GM19099 (cell line): ENCODE results near the gene QKI.
A peak's percentile ranks its signal among the peaks of the same experiment; 100 is the strongest.

Source experiments
- POLR2A ChIP-seq: IDR thresholded peaks from 3 replicates; pipeline ENCODE4 v1.6.1; 2011; ENCODE audit warnings: low read depth; ENCODE audit not compliant: insufficient read length; ENCODE audit errors: extremely low read depth

QKI gene

GRCh38 chr6:163414117-163414945 lies at the start of gene QKI:
Gene QKI, plus strand, starts transcription at chr6:163414718. Its CDS starts 476 bp downstream, at chr6:163415194.
- TF ChIP-seq POLR2A: peak; percentile 71

DNA sequence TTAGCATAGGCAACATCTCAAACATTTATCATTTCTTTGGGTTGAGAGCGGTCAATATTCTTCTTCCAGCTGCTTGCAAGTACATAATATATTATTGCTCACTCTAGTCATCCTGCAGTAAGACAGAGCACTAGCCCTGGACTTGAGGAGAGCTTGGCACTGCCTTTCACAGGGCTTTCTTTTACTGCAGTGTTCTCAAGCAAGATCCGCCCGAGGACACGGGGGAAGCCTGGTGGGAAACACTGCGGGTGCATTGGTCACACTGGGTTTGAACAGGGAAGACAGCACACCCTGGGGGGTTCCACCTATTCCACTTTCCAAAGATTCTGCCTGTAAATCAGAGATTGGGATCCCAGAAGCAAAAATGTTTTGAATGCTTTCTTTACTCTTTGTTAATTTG lies 48.2 kb upstream of the QKI start:
- TF ChIP-seq POLR2A: no peak

DNA sequence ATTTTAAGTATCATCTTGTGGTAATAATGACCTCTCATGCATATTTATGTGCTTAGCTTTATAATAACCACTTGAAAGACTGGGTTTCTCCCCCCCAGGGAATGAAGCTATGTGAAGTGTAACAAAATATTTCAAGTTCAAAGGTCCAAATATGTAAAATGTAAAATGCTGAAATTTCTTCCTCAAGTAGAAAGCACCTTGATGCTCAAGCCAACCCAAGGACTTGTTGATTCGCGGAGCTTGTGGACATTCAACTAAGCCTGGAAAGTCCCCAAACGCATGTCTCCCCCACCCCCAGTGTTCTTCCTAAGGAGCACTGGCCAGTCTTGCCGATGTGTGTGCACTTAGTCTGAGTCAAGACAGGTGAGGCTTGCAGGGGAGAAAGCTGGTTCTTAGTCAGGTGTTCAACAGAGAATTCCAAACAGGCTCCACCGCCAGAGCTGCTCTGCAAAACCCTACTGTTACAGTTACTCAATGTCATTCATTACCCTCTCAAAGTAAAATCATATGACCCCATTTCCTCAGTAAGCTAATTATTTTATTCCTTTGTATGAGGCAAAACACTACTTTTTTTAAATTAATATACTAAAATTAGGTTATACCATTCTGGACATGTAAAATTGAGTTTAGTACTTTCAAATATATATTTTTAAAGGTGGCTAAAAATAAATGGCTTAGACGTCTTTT lies 46.9 kb upstream of the QKI start:
- TF ChIP-seq POLR2A: no peak

- TF ChIP-seq POLR2A: no peak
Measured at GRCh38 chr6:163369141-163369540, 45.4 kb upstream of the QKI start.

DNA sequence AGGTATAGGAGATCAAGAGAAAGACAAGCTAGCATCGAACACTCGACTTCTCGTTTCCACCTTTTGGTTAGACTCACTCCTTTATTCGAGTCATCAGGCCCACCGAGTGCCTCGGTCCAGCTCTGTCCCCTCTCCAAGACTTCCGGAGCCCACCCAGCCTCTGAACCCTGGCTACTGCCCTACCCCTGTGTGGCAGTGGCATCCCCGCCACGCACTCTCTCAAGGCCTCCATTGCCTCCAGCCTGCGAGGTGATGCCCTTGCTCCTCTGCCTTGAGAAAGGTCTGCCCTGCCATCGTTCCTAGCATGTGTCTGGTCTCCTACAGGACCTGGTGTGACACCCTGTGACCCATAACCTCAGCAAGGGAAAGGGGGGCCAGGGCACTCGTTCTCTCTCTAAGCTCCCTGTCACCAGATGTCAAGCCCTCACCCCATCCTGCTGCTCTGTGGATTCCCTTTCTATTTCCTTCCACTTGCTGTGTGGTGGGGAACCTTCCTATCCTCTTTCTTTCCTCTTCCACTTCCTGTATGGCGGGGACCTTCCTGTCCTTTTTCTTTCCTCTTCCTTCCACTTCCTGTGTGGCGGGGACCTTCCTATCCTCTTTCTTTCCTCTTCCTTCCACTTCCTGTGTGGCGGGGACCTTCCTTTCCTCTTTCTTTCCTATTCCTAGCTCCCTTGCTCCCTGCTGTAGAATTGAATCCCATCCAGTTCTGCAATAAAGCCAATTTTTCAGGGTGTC lies 44.7 kb upstream of the QKI start:
- no peak for TF ChIP-seq POLR2A

GRCh38 chr6:163370464-163371117 lies 43.9 kb upstream of the QKI start:
- no peak for TF ChIP-seq POLR2A

DNA sequence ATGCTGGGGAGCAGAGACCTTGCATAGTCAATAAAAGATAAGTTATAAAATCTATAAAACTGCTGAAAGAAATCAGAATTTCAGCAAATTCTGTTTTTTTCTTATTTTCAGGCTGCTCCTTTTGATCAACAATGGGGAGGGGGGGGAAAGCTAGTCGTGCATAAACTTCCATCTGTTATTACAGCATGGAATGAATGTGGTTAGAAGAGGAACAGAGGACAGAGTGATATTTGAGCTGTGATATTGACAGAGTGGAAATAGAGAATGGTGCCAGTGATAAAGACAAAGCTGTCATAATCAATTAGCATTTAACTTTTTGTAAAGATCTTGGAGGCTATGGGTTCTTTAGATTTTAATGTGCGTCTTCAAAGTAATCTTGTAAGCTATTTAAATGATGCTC lies 43.4 kb upstream of the QKI start:
- TF ChIP-seq POLR2A: no peak

DNA sequence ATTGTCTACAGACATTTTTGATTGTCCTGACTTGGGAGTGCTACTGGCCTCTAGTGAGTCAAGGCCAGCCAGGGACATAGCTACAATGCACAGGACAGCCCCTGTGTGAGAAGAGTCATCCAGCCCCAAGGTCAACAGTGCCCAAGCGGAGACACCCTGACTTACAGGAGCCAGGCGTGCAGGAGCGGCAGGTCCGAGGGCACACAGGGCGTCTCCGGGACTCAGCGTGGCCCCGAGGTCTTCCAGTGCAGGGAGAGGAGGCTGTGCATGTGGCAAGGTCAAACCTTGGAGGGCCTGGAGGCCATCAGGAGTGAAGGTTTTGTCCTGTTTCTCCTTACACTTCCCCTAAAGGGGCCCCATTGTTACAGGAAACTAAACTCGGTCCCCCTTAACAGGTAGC lies 41.3 kb upstream of the QKI start:
- no peak for TF ChIP-seq POLR2A

DNA sequence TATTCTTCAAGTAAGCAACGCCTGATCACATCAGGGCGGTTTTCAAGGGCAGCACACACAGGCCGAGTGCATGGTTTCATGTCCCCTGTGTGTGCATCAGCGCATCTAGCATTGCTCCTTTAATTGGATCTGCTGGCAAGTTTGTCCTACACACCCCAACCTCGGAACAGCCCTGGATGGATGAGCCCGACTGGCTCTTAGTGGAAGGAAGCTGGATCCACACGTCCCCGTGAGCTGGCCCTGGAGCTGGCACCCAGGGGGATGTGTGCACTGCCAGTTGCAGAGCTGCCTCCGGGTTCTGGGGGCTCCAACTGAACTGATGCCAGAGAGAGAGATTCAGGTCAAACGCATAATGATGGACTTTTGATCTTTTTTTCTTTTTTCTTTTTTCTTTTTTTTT lies 39.2 kb upstream of the QKI start:
- no peak for TF ChIP-seq POLR2A

DNA sequence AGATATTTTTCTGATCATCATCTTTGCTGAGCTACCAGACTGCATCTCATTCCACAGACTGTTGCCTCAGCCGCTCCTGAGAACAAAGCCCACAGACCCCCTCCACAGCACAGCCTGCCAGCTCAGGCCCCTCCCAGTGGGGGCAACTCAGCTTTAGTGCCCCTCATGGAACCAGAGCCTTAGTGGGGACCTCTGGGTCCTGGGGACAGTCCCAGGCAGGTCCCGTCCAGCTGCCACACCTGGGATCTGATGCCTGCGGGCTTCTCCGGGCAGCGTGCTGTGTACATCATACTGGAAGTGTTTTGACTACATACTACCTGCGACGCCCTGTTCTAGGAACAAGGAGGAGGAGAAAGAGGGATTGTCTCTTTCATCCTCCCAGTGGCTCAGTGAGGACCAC lies 38.3 kb upstream of the QKI start:
- TF ChIP-seq POLR2A: no peak

- no peak for TF ChIP-seq POLR2A
Measured at GRCh38 chr6:163377561-163377960, 37.0 kb upstream of the QKI start.

DNA sequence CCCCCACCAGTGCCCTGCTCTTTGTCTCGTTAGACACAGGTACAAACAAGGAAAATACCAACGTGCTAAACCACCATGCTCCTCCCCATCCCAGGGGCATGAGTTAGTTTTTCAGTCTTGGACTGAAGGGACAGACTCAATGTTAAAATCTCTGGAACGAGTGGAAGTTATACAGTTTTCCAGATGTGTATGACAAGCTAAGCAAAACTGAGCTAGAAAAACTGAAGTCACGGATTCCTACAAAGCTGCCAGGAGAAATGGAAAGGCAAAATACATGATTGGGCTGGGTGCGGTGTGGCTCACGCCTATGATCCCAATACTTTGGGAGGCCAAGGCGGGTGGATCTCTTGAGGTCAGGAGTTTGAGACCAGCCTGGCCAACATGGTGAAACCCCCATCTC lies 34.3 kb upstream of the QKI start:
- TF ChIP-seq POLR2A: no peak

GRCh38 chr6:163381118-163381756 lies 33.3 kb upstream of the QKI start:
- TF ChIP-seq POLR2A: no peak

DNA sequence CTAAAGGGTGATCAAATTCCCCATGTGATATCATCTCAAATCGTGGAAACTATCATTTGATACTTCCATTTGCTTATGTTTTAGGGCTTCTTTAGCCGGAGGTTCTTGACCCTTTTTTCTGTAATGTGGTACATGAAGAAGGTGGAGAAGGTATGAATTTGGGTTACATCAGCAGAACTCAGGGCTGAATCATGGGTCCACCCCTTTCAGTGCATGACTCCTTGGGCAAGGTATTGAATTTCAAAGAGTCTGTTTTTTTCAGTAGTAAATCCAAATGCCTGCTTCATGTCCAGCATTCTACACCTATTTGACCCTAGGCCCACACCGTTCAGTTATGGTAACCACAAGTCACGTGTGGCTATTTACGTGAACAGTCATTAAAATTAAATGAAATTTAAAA lies 30.6 kb upstream of the QKI start:
- TF ChIP-seq POLR2A: no peak

GRCh38 chr6:163384510-163384909 lies 30.0 kb upstream of the QKI start:
- TF ChIP-seq POLR2A: no peak
